Epithelial cell of prostate (primary cell): ENCODE results near the gene CRYZ.
"Not testable (repeated sequence)": the region's sequence is repeated elsewhere in the genome, so short reads cannot be mapped to it uniquely, and the experiment has no call there.

Experiments
- DNase-seq: peaks from one replicate; pipeline ENCODE4 v3.0.0-alpha.2; 2011; ENCODE audit warnings: low read depth, low spot score
- H3K27ac ChIP-seq: fragments of 450-650 bp; 2 replicates; pipeline ENCODE4 v1.5.1; 2017; ENCODE audit warnings: mild to moderate bottlenecking

The CRYZ gene

DNA sequence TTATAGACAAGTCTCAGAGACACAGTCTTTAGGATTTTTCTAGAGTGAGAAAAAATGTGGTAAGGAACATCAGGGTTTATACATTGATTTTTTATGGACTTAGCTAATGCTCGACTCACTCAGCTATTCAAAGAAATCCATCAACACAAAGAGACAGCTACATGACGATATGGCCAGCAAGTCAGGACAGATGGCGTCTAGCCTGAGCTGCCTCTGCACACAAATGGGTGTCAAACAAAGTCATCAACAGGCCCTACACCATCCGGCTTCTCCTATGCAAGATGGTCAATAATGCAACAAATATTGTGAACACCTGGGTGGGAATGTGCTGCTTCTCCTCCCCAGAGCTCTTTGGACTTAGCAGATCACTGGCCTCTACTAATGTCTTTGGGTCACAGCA lies 45.9 kb downstream of the CRYZ start:
- no peak for DNase-seq
- H3K27ac ChIP-seq, result no peak overlapping the region

DNA sequence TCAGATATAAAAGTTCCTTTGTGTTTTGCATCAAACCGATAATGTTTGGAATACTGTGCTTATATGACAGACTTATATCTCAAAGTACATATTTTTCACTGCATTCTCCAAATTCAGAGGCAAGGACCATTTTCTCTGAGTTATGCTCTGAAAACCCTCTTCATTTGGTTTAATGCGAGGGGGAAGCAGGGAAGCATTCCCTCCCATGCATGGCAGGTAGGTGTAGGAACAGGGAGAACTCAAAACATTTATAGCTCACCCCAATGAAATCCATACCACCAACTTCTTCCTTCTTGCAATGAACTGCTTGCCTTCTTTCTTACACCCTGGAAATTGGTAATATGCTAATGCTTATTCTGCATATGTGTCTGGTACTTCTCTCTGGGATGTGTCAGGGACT lies 48.5 kb downstream of the CRYZ start:
- H3K27ac ChIP-seq, result no peak overlapping the region
- no peak for DNase-seq

DNA sequence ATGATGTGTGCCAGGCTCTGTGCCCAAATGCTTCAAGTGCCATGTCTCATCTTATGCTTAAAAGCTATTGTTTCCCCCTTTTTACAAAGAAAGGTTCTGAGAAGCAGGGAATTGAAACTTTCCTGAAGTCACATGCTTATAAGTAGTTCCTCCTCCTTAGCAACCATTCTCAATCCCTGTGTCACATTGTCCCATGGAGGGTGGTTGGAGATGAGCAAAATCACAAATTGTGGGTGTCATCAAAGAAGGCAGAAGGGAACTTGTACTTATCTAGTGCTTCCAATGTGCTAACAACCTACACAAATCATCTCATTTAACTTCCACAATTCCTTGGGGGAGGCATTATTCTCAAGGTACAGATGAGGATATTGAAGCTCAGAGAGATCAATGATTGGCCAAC lies 49.2 kb downstream of the CRYZ start:
- no peak for DNase-seq
- no peak overlapping the region for H3K27ac ChIP-seq

DNA sequence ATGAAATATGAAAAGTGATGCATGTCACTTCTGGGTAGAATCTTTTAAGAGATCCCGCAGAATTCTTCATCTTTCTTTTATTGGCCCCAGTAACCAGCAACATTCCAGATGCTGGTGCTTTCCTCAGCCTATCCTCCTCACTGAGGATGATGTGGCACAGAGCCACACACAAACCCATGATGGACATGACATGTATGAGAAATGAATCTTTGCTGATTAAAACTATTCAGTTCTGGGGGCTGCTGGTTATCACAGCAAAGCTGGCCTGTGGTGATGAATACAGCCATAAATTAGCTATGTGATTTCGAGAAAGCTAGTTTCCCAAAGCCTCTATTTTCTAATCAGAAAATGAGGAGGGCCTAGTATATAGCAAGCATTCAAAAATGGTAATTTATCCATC lies 51.0 kb downstream of the CRYZ start:
- H3K27ac ChIP-seq, result no peak overlapping the region
- no peak for DNase-seq

DNA sequence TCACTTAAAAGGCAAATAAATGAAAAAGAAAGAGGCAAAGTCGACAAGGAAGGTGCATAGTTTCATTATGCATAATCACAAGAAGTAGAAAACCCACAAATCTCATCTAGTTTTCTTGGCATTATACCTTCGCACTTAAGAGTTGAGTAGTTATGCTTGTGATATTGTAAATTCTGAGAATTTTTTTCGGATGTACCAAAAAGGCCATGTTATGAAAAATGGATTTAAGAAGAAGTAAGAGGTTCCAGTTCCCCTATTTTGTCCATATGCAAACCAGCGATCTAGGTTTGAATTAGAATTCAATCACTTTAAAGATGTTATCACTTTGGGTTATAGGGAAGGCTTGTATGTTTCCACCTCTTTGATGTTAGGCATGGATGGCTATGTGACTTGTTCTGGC lies 51.4 kb downstream of the CRYZ start:
- no peak for DNase-seq
- no peak overlapping the region for H3K27ac ChIP-seq

DNA sequence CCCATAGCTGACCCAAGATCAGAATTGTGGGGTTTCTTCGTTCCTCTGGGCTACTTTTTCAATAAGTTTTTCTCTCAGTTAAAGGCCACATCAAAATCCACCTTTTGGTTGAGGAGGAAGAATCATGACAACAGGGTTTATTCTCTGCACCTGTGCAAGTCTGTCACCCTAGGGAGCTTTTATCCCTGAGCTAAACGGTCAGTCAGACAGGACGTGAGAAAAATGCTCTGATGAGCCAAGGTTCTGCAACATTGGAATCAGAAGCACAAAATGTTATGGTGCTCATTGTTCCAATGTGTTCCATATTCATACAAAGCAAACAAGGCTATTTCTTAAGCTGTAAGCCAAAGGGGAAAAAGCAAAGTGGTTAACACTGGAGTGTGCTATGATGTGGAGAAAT lies 51.8 kb downstream of the CRYZ start:
- H3K27ac ChIP-seq, result no peak overlapping the region
- DNase-seq, result no peak

DNA sequence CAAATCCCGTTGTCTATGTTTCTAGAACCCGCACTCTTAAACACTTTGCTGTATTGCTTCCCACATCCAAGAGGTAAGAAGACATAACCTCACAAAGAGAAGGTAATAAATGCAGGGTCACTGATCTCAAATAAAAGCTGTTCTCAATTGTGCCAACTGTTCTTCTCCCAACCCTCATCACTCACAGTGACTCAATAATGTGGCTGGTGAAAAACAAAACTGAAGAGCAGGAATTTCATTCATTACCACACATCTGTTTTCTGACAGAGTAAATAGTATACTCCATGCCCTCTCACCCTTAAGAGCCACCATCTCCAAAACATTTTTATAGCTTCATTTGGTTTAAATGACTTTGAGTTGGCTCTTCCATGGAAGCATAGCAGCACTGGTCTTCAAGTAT lies 53.0 kb downstream of the CRYZ start:
- no peak for DNase-seq
- no peak overlapping the region for H3K27ac ChIP-seq

DNA sequence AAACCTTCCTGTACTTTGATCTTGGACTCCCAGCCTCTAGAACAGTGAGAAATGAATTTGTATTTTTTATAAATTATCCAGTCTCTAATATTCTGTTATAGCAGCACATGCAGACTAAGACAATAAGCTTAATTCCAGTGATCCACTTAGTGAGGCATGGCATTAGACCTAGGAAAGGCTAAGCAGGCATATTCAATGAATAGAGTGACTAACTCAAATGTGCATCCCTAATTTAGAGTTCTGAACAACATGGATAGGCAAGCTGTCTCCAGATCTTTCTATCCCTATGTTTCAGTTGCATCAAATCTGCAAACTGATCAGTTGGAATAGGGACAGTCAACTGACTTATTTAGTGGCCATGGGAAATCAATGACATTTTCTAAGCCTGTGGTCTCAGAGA lies 54.9 kb downstream of the CRYZ start:
- no peak for DNase-seq
- H3K27ac ChIP-seq, result no peak overlapping the region

DNA sequence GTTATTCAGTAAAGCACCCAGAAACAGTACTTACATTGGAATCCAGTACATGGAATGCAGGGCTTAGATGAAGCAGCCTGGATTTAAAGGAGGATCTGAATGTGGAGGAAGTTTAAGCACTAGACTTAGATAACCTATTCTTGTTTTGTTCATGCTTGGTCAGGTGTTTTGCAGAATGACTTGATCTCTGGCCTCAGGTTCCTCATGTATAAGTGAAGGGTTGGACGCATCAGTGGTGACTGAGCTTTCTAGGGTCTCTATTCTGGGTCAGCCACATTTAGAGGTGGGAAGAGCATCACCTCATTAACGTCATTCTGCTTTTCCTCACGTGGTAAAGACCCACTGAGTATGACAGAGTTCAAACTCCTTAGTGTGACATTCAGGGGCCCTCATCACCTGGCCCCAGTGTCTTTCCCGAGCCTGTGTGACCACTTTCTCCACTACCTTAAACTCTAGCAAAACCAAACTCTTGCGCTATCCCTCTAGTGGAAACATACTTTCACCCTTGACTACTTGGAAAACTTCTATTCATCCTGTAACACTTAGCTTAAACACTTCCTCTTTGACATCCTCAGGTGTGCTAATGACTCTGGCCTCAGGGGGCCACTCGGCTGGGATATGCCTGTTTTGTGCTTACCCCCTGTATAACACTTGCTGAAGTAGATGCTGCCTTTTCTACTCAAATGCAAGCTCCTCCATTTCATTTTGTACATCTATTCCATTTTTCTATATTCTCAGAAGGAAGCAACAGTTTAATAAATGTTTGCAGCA lies 58.4 kb downstream of the CRYZ start:
- no peak for DNase-seq
- no peak overlapping the region for H3K27ac ChIP-seq

DNA sequence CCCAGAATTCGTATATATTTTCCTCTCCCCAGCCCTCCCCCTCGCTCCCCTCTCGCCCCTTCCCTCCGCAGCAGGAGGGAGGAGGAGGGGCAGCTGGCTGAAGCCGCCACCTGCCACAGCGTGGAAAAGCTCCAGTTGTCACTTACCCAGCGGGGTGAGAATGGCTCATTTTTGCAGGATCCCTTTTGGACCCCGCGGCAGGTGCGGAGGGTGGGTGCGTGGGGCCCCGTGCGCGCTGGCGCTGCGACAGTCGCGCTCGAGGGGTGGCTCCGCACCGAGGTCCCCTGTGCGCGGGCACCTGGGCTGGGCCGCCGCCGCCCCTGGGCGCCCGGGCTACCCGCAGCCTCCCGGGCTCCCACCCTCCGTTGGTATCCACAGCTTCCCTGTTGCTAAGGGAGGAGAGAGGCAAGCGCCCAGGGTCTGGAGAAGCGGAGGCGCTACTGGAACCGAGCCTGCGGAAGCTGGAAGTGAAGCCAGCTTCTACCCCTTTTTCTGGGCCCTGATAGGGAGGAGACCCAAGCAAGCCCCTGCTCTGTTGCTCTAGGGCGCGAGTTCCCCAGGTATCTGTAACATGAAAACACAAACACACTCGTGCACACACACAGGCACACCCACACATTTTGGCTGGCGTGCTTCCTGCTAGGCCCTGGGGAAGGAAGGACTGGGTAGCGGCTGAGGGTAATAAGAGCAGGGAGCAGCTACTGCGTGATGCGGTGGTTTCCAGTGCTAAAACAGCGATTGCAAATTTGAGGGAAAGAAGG lies 59.3 kb downstream of the CRYZ start, which contains the start of gene ERICH3:
ERICH3 (minus strand) TSS at position 442 of the 761 bp plus-strand sequence; CDS start at position 169, 273 bp downstream.
- no peak for DNase-seq
- no peak within 1 kb of the TSS for H3K27ac ChIP-seq

DNA sequence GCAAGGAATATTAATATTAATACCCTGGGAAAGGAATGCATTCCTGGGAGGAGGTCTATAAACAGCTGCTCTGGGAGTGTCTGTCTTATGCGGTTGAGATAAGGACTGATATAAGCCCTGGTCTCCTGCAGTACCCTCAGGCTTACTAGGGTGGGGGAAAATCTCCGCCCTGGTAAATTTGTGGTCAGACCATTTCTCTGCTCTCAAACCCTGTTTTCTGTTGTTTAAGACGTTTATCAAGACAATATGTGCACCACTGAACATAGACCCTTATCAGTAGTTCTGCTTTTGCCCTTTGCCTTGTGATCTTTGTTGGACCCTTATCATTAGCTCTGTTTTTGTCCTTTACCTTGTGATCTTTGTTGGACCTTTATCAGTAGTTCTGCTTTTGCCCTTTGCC lies 62.0 kb downstream of the CRYZ start:
- not testable (repeated sequence) for H3K27ac ChIP-seq, DNase-seq
